Caco-2 (cell line): Measurements from ENCODE around the gene RAC3. TPM values are rescaled to one million over a fixed set of nuclear protein-coding genes. Genes with fewer than 3 reads are reported as not detected.

Experiments used
- BruUV-seq: library from RNA; stranded (reverse); fragments of 400-500 nt; replicated peaks from 2 replicates; lab custom pipeline; 2021; lab: Mats Ljungman, UMichigan
- CTCF ChIA-PET: fragments of 300-600 bp; sonication (Branson Sonifier 250); formaldehyde crosslinking; loops from one replicate; lab custom pipeline; 2022; ENCODE audit warnings: antibody characterized with exemption; lab: Charles Lee
- POLR2A ChIA-PET: fragments of 300-600 bp; sonication (Branson Sonifier 250); formaldehyde crosslinking; loops from one replicate; lab custom pipeline; 2022; ENCODE audit warnings: antibody characterized with exemption; lab: Charles Lee
- DNase-seq, 2 experiments: peaks; one replicate each; pipeline versions ENCODE4 v3.0.0 to v3.0.0-alpha.2; 2020 to 2022
- H3K27me3 ChIP-seq: replicated peaks from 2 replicates; pipeline ENCODE4 v1.6.0; 2011; ENCODE audit warnings: low read length; ENCODE audit not compliant: control insufficient read depth, insufficient read depth
- H3K36me3 ChIP-seq: 2 replicates; pipeline ENCODE4 v1.5.1; 2011; ENCODE audit warnings: low read length; ENCODE audit not compliant: control insufficient read depth, insufficient read depth
- H3K4me1 ChIP-seq: fragments of 250-450 bp; sonication (Bioruptor Pico); 2 replicates; pipeline ENCODE4 v1.5.1; 2020; ENCODE audit warnings: mild to moderate bottlenecking
- H3K4me3 ChIP-seq: 2 replicates; pipeline ENCODE4 v1.5.1; 2011; ENCODE audit warnings: low read depth, mild to moderate bottlenecking, control low read depth, low read length
- H3K9me3 ChIP-seq: fragments of 250-450 bp; sonication (Bioruptor Pico); 2 replicates; pipeline ENCODE4 v1.5.1; 2020; ENCODE audit warnings: mild to moderate bottlenecking, moderate library complexity
- H3K27ac Mint-ChIP-seq: one replicate; pipeline ENCODE4 v1.8.0; 2022; ENCODE audit warnings: mixed read lengths; ENCODE audit not compliant: unreplicated experiment
- H3K27me3 Mint-ChIP-seq: one replicate; pipeline ENCODE4 v1.8.0; 2022; ENCODE audit warnings: mixed read lengths; ENCODE audit not compliant: insufficient read depth, unreplicated experiment
- H3K36me3 Mint-ChIP-seq: one replicate; pipeline ENCODE4 v1.8.0; 2022; ENCODE audit warnings: mild to moderate bottlenecking, mixed read lengths; ENCODE audit not compliant: insufficient read depth, unreplicated experiment
- H3K4me1 Mint-ChIP-seq: one replicate; pipeline ENCODE4 v1.8.0; 2022; ENCODE audit warnings: low read depth, mixed read lengths; ENCODE audit not compliant: unreplicated experiment
- H3K4me3 Mint-ChIP-seq: one replicate; pipeline ENCODE4 v1.8.0; 2022; ENCODE audit warnings: mild to moderate bottlenecking, moderate library complexity, mixed read lengths; ENCODE audit not compliant: unreplicated experiment
- H3K9me3 Mint-ChIP-seq: one replicate; pipeline ENCODE4 v1.8.0; 2022; ENCODE audit warnings: mixed read lengths; ENCODE audit not compliant: unreplicated experiment
- CTCF ChIP-seq, 2 experiments: fragments of 200-600 bp in 1 of 2; IDR thresholded peaks; 1 replicate in 1 of 2; 2 replicates in 1 of 2; pipeline versions ENCODE4 v1.5.1 to v1.8.0; 2011 to 2022; ENCODE audit warnings: antibody characterized with exemption in 1 of 2, control low read depth in 1 of 2, inconsistent platforms in 1 of 2, low read depth in 1 of 2, low read length in 1 of 2, mild to moderate bottlenecking in 1 of 2, moderate library complexity in 1 of 2; ENCODE audit not compliant: insufficient read depth in 1 of 2, severe bottlenecking in 1 of 2, unreplicated experiment in 1 of 2
- intact Hi-C: fragments of 100-400 bp; cut with micrococcal nuclease; formaldehyde crosslinking; loops from one replicate; pipeline ENCODE4 v1.10.0; 2022; ENCODE audit not compliant: unreplicated experiment
- total RNA-seq: library from RNA; stranded (reverse); gene quantifications from 2 replicates; pipeline ENCODE4 v1.2.3, GENCODE V29; 2022

Gene RAC3
- total RNA-seq, 1 experiment from 2014 or later: 94.5 TPM

- no peaks in the 10 kb centered on the region for H3K27me3 Mint-ChIP-seq
- no peaks in the 10 kb centered on the region for H3K9me3 Mint-ChIP-seq
- TSS peak; percentile 63 for BruUV-seq
- Histone ChIP-seq H3K4me3 (peak overlapping the region; percentile 64), H3K4me1 (peaks cover 24% of the 10 kb centered on the region), H3K9me3 (no peaks in the 10 kb centered on the region), H3K36me3 (peaks cover 2% of the 10 kb centered on the region; the same call in 1 of the 2 replicates), H3K27me3 (no peaks in the 10 kb centered on the region)
- peak overlapping the region; percentile 69 for H3K27ac Mint-ChIP-seq
- ChIA-PET POLR2A (interaction anchor here (1.9 to 2.2 kb wide), 2 partner anchors 10 to 66 kb away, joined by 8 to 12 read pairs; partner anchors contain the start of genes CENPX, FASN and LRRC45), CTCF (interaction anchor here (0.8 to 2.7 kb wide), 5 partner anchors 9 to 104 kb away, joined by 3 to 36 read pairs (median 6); partner anchors contain the start of genes CENPX and LRRC45)
- no peak for TF ChIP-seq CTCF (IDR thresholded peaks at IDR 0.05; ENCODE audit: insufficient read depth in 1 of 2, low read depth in 1 of 2, low read length in 1 of 2, severe bottlenecking in 1 of 2, unreplicated experiment in 1 of 2)
- intact Hi-C loops: loop anchor here (2.0 kb wide), 1 partner anchor 73 kb away; no protein-coding TSS in a partner anchor
- peak; percentile 88 to 91 for DNase-seq
- peaks cover 11% of the 10 kb centered on the region for H3K4me1 Mint-ChIP-seq
- peaks cover 35% of the 10 kb centered on the region for H3K36me3 Mint-ChIP-seq
- H3K4me3 Mint-ChIP-seq: peak overlapping the region; percentile 66
Measured at GRCh38 chr17:82031885-82032627, 578 bp downstream of the RAC3 start.

GRCh38 chr17:82033359-82034085 is 2.0 kb downstream of the RAC3 start:
- no peak for TF ChIP-seq CTCF (IDR thresholded peaks at IDR 0.05; ENCODE audit: insufficient read depth in 1 of 2, low read depth in 1 of 2, low read length in 1 of 2, severe bottlenecking in 1 of 2, unreplicated experiment in 1 of 2)
- Histone ChIP-seq H3K4me1 (peaks cover 28% of the 10 kb centered on the region), H3K27me3 (no peaks in the 10 kb centered on the region), H3K4me3 (no peak overlapping the region), H3K9me3 (no peaks in the 10 kb centered on the region), H3K36me3 (no peaks in the 10 kb centered on the region; the same call in 1 of the 2 replicates)
- ChIA-PET POLR2A (no interaction called here), CTCF (interaction anchor here (1.5 kb wide), 1 partner anchor 74 kb away, joined by 6 read pairs; no protein-coding TSS in a partner anchor)
- peaks cover 43% of the 10 kb centered on the region for H3K36me3 Mint-ChIP-seq
- no peak for DNase-seq
- H3K4me1 Mint-ChIP-seq: peaks cover 11% of the 10 kb centered on the region
- H3K27me3 Mint-ChIP-seq: no peaks in the 10 kb centered on the region
- intact Hi-C loops: loop anchor here (2.0 kb wide), 1 partner anchor 71 kb away; no protein-coding TSS in a partner anchor
- H3K9me3 Mint-ChIP-seq: no peaks in the 10 kb centered on the region
- peak overlapping the region; percentile 66 for H3K4me3 Mint-ChIP-seq
- H3K27ac Mint-ChIP-seq: peak overlapping the region; percentile 69
- no TSS peak for BruUV-seq

GRCh38 chr17:82034371-82035011 is 3.0 kb downstream of the RAC3 start:
- Mint-ChIP-seq H3K9me3 (no peaks in the 10 kb centered on the region), H3K4me1 (peaks cover 9% of the 10 kb centered on the region), H3K36me3 (peaks cover 35% of the 10 kb centered on the region), H3K27ac (peak overlapping the region; percentile 23), H3K27me3 (no peaks in the 10 kb centered on the region), H3K4me3 (peak overlapping the region; percentile 48)
- intact Hi-C loops: no loop called here
- peaks cover 28% of the 10 kb centered on the region for H3K4me1 ChIP-seq
- H3K9me3 ChIP-seq: no peaks in the 10 kb centered on the region
- no peak overlapping the region for H3K4me3 ChIP-seq
- no peaks in the 10 kb centered on the region for H3K27me3 ChIP-seq
- no peak for DNase-seq
- TF ChIP-seq CTCF (IDR thresholded peaks at IDR 0.05; ENCODE audit: insufficient read depth in 1 of 2, low read depth in 1 of 2, low read length in 1 of 2, severe bottlenecking in 1 of 2, unreplicated experiment in 1 of 2): no peak
- ChIA-PET POLR2A (no interaction called here), CTCF (no interaction called here)
- BruUV-seq: no TSS peak
- H3K36me3 ChIP-seq: no peaks in the 10 kb centered on the region; the same call in 1 of the 2 replicates
